22Rv1 (cell line): ENCODE data around the gene MKLN1.

Experiments used
- CTCF ChIP-seq: fragments of 450-650 bp; IDR thresholded peaks from 2 replicates; pipeline ENCODE4 v1.5.1; 2017; ENCODE audit warnings: mild to moderate bottlenecking
- ZFX ChIP-seq: fragments of 450-650 bp; IDR thresholded peaks from 2 replicates; pipeline ENCODE4 v1.6.1; 2017; ENCODE audit warnings: antibody characterized with exemption, borderline replicate concordance

- TF ChIP-seq CTCF (no peak), ZFX (no peak)
Observed at GRCh38 chr7:131480384-131481315, 153.0 kb downstream of the MKLN1 start.
